ENCODE data around the gene TRIOBP. TPM values are rescaled to one million over a fixed set of nuclear protein-coding genes. Genes with fewer than 3 reads are reported as not detected.

Gene TRIOBP
- total and polyA plus RNA-seq, 2 of the 4 experiments (the other 2 are of a cell fraction): 46.4 to 69.8 TPM

DNA sequence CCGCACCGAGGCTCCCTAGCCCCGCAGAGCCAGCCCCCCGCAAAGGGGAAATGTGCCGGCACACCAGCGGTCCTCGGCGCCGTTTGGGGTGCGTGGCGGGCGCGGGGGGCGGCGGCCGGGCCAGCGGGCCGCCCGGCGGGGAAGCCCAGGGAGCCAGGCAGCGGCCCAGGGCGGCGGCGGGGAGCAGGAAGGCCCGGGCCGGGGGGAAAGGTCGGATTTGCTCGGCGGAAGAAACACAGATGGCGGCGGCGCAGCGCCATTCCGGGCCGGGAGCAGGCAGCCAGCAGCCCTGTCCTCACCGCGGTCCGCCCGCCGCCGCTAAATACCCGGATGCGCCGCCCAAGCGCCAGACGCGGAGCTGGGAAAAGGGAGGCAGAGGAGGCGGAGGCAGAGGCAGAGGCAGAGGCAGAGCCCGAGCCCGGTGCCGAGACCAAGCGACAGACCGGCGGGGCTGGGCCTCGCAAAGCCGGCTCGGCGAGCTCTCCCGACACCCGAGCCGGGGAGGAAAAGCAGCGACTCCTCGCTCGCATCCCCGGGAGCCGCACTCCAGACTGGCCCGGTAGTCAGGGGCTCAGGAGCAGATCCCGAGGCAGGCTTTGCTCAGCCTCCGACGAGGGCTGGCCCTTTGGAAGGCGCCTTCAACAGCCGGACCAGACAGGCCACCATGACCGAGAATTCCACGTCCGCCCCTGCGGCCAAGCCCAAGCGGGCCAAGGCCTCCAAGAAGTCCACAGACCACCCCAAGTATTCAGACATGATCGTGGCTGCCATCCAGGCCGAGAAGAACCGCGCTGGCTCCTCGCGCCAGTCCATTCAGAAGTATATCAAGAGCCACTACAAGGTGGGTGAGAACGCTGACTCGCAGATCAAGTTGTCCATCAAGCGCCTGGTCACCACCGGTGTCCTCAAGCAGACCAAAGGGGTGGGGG, 108.3 kb downstream of the TRIOBP start:
- Histone ChIP-seq H3K27me3 (ENCODE audit: control insufficient read depth, insufficient read depth, low read length) (no peaks in the 10 kb centered on the region), H3K9me1 (ENCODE audit: insufficient read depth, low read length) (peaks cover 5% of the 10 kb centered on the region; the same call in 1 of the 2 replicates), H3K27ac (ENCODE audit: insufficient read depth, low read length) (peak overlapping the region; percentile 68), H4K5ac (ENCODE audit: low read depth, low read length) (peak overlapping the region; percentile 77), H3K4me2 (ENCODE audit: low read depth, low read length) (peak overlapping the region; percentile 91), H3K4me3 (ENCODE audit: insufficient read depth, low read depth, low read length) (peak overlapping the region; percentile 52), H2BK20ac (ENCODE audit: low read depth, low read length) (no peak overlapping the region), H4K8ac (ENCODE audit: low read depth in 2 of 2, low read length in 2 of 2) (peak overlapping the region; percentile 77 to 94), H3K18ac (ENCODE audit: low read depth, low read length) (peak overlapping the region; percentile 39), H2AK9ac (replicated peaks; ENCODE audit: low read depth, low read length, poor library complexity) (peak overlapping the region; percentile 96), H3K23ac (ENCODE audit: low read depth, low read length) (peak overlapping the region; percentile 86), H3K36me3 (ENCODE audit: control insufficient read depth, insufficient read depth, low read length) (no peaks in the 10 kb centered on the region), H3K9me3 (ENCODE audit: control insufficient read depth, insufficient read depth, low read length) (no peaks in the 10 kb centered on the region), H4K91ac (ENCODE audit: insufficient read depth, low read depth, low read length) (peak overlapping the region; percentile 79), H3K9ac (ENCODE audit: low read depth, low read length) (peak overlapping the region; percentile 71), H3K79me1 (ENCODE audit: low read depth in 1 of 2, low read length in 2 of 2) (peaks cover 11 to 44% of the 10 kb centered on the region in 2 experiments; a peak in 3 of 4 replicates), H2AK5ac (ENCODE audit: low read depth, low read length) (peak overlapping the region; percentile 76), H2AFZ (replicated peaks; ENCODE audit: low read length, poor library complexity) (peak overlapping the region; percentile 88), H3K14ac (replicated peaks; ENCODE audit: low read depth, low read length) (peak overlapping the region; percentile 57), H2BK5ac (ENCODE audit: low read depth, low read length, poor library complexity, severe bottlenecking) (peak overlapping the region; percentile 66), H3K4me1 (ENCODE audit: control insufficient read depth, insufficient read depth, low read length) (peaks cover 12% of the 10 kb centered on the region), H3K4ac (ENCODE audit: low read depth, low read length) (peak overlapping the region; percentile 81), H2BK120ac (ENCODE audit: low read depth, low read length) (peak overlapping the region; percentile 52; the same call in 1 of the 2 replicates), H3K56ac (ENCODE audit: extremely low read depth, insufficient read depth, low read length) (peak overlapping the region; percentile 54; the same call in 1 of the 2 replicates), H4K20me1 (ENCODE audit: insufficient read depth, low read length) (peaks cover 8% of the 10 kb centered on the region; the same call in 1 of the 2 replicates), H2BK15ac (ENCODE audit: low read depth, low read length) (peak overlapping the region; percentile 6; the same call in 1 of the 3 replicates)
- TF ChIP-seq RFX5 (IDR thresholded peaks at IDR 0.05; ENCODE audit: low read depth, low read length) (no peak), RAD21 (IDR thresholded peaks at IDR 0.05; ENCODE audit: low read length) (no peak), POLR2A (IDR thresholded peaks at IDR 0.05; ENCODE audit: low read depth, low read length) (peak; percentile 90), MAZ (IDR thresholded peaks at IDR 0.05; ENCODE audit: borderline replicate concordance, low read depth, low read length) (peak; percentile 51; the same call in 1 of the 2 replicates), MAFK (IDR thresholded peaks at IDR 0.05; ENCODE audit: low read depth, low read length) (no peak), FOS (IDR thresholded peaks at IDR 0.05; ENCODE audit: low read depth, low read length) (no peak)
- ChIA-PET POLR2A (ENCODE audit: unreplicated experiment) (interaction anchor here (0.6 to 1.1 kb wide), 2 partner anchors 124 to 479 kb away, joined by 4 to 5 read pairs; no protein-coding TSS in a partner anchor), CTCF (no interaction called here)
- intact Hi-C loops (cut with micrococcal nuclease): loop anchor here (5.0 kb wide), 1 partner anchor 37 kb away; the partner anchor contains the start of gene ANKRD54
- dilution Hi-C loops (cut with HindIII; ENCODE audit: low sequenced_read_pairs, unreplicated experiment): no loop called here
- ATAC-seq (ENCODE audit: low read depth) (peak; percentile 44), DNase-seq (peak; percentile 70)
- 7% methylated on average over 50 of the region's 87 CpGs; no CpG with 5 or more reads in 1 of the 2 experiments for WGBS, 2 experiments (ENCODE audit: extremely low coverage in 2 of 2, insufficient read length in 1 of 2)
- TSS peak; percentile 82 for BruUV-seq (replicated peaks)
- in situ Hi-C loops (cut with MboI; ENCODE audit: low sequenced_read_pairs): no loop called here

Measured in IMR-90 (cell line).